NCI-H2196 (cell line): ENCODE measurements around the gene CELF2.

Experiments
- DNase-seq: peaks from one replicate; lab custom pipeline; 2025; ENCODE audit not compliant: unreplicated experiment; lab: John Stamatoyannopoulos, UW

Gene CELF2

DNA sequence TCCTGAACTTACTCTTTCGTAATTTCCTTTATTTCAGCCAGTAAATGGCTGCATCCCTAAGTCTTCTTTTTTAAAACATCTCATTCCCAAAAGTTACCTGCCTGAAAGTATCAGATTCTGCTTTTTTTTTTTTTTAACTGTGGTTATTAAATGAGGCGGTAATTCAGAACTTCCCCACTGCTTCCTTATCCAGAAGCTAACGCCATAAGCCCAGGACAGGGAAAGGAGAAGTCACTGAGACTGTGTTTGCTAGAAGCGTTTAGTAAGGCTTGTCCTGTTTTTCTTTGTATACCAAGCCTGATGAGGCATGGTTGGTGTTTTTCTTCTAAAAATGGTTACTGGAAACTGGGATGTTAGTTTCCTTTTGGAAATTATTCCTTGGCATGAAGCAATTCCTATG lies 197.8 kb downstream of the CELF2 start:
- no peak for DNase-seq

DNA sequence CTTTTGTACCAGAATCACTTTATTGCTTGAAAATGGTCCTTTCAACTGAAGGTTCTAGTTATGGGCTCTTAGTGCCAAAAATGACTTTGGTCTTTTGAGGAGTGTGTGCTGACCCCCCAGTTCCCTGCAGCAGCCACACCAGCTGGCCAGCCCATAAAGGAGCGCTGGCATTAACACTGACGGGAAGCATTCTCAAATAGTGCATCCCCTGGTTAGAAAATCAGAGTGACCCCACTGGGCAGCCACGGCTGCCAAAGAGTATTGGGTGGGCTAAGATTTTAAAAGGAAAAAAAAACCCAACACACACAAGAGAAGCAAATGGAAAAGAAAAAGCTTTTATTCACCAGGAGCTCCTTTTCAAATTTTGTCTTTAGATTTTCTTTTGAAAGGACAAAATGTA lies 199.8 kb downstream of the CELF2 start:
- DNase-seq: no peak

DNA sequence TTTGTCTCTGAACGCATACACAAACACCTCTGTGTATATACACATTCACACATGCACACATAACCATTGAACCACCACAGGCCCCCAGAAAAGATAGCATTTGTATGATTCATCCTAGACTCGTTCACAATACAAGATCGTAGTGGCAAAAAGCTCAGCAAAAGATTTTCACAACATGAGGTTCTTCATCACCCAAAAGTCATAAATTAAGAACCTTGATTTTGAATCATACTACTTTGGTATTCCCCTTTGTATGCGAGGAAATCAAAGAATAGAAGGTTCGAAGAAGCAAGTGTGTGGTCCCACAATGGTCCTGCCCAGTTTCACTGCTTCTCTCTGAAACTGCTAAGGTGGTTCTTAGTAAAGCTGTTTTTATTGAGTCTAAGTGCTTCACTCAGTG lies 200.7 kb downstream of the CELF2 start:
- no peak for DNase-seq

DNA sequence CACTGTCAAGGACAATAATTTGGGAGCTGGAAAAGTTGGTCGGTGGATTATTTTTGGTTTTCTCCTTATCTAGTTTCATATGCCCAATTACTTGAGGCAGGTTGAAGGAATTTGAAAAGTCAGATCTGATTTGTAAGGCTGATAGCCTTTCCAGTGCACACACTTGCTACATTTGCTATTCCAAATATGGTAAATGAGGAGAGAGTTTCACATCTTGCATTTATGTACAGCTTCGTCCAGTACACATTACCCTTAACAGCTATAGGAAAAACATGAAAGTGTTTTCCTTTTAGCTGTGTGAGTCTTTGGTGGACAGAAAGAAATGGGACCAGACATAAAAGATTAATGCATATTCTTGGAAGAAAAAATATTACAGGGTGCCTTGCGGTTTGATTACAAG lies 201.8 kb downstream of the CELF2 start:
- no peak for DNase-seq

DNA sequence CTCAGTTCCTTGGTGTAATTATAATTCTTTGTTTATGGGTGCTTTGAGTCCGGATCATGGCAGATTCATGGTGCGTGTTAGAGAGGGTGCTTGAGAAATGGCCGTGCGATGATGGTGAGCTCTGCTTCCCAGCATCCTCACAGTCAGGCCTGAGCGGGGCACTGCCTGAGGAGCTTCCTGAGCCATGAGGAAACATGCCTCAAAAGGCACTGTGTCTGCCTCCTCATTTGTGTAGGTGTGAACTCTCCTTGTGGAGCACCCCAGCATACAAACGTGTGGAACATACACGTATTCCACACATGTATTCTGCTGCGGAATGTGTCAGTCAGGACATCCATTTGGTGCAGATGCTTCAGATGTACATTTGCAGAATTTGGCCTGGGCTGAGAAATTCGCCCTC lies 205.4 kb downstream of the CELF2 start:
- DNase-seq: no peak

DNA sequence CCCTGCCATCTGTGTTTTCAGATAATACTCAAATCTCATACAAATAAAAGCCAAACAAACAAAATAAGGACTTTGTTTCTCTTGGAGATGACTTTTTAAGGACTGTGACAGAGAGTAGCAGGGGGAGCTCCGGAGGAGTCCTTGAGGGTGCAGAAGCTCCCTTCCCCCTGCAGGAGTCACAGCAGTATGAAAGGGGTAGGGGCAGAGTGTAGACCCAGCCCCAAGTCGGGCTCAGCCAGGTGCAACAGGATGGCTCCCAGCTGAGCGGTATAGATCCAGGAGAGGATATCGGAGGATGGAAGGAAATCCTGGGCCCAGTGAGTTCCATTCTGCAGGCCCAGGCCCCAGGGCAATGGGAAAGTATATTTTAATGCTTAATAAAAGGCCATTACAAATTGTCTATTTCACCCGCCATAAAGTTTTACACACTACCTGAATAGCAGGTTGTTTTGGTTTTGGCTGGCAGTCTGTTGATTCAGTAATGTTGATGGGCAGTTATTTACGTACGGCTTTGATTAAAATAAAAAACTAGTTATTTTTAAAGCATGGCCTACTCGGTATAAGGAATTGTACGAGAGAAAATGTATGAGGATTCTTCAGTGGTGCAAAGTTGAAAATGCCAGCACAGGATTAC lies 206.0 kb downstream of the CELF2 start:
- DNase-seq: no peak

DNA sequence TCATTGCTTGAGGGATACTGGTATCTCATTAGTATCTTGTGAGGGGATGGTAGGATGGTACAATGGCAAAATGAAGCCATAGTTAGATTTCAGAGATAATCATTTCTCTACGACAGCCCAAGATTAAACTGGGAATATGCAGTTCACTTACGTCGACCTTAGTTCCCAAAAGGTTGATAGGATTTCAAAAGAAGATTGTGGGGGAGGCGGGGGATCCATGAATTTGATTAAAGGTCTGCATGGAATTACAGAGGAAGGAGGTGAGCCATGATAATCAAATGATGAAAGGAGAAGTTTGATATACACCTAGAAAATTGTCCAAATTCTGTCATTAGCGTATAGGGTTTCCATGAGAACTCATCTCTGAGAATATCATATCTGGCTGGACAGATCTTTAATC lies 206.6 kb downstream of the CELF2 start:
- no peak for DNase-seq

DNA sequence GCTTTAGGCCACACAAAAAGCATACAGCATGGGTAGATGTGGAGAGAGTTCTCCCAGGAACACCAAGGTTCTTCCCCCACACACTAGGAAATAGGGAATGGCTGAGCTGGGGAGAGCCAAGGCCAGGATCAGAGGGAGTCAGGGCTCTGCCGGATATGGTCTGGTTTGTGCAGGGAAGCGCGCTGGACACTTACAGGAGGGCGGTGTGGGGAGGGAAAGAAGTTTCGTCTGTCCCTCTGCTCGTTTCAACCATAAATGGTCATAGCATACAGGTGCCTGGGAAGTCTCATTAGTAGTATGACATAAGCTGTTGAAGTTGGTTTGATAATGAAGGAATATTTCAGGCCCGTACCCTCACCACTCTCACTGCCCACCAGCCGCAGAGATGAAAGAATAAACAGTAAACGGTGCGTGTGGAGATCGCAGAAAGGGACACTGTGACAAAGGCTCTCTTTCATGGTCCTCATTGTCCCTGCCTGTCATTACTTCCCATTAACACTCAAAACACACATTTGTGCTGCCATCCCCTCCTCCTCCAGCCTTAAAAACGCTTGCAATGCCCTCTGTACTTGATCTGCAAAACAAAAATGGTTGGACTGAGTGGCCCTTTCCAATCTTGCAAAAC lies 207.2 kb downstream of the CELF2 start:
- DNase-seq: no peak

DNA sequence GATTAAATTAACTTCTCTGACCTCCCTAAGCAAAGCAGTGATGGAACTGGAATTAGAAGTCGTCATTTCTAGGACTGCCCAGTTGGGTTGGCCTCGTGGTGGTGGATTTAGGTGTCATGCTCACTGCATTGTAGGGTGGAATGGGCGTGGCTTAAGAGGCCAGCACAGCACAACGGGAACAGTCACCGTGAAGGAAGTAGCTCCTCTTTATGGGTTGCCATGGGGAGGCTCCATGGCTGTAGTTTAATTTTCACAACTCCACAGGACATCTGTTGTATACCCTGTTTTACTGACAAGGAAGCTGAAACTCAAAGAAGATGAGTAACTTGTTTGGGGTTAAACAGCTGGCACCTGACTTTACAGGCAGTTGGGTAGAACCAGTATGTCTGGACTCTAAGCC lies 208.3 kb downstream of the CELF2 start:
- DNase-seq: no peak

DNA sequence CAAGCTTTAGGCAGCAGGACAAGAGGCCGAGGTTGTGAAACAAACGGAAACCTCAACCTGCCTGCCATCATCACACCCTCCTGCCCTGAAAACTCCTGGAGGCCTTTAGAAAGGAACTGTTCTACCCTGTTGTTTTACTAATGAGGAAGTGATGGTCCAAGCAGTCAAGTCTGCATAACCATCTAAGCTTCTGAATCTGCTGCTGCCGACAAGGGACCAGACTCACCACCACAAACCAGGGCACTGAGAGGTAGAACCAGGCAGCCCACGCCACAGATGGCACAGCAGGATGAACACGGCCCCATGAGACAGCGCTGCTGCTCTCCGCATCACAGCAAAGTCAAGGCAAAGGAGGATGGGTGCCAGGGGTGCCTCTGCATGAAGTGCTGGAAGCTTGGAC lies 209.4 kb downstream of the CELF2 start:
- DNase-seq: no peak

DNA sequence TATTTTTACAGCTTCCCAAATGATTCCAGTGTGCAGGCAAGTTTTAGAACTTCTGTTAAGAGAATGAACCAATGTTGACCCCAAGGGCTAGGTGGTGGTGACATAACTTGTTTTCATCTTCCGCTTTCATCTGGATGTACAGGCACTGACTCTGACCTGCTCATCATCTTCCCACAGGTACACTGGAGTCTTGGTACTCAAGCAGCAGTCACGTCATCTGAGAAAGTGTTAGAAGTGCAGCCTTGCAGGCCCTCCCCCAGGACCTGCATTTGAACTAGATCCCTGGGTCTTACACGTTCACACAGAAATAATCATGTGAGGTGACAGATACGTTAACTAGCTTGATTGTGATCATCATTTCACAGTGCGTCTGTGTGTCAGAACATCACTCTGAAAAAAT lies 212.2 kb downstream of the CELF2 start:
- no peak for DNase-seq

DNA sequence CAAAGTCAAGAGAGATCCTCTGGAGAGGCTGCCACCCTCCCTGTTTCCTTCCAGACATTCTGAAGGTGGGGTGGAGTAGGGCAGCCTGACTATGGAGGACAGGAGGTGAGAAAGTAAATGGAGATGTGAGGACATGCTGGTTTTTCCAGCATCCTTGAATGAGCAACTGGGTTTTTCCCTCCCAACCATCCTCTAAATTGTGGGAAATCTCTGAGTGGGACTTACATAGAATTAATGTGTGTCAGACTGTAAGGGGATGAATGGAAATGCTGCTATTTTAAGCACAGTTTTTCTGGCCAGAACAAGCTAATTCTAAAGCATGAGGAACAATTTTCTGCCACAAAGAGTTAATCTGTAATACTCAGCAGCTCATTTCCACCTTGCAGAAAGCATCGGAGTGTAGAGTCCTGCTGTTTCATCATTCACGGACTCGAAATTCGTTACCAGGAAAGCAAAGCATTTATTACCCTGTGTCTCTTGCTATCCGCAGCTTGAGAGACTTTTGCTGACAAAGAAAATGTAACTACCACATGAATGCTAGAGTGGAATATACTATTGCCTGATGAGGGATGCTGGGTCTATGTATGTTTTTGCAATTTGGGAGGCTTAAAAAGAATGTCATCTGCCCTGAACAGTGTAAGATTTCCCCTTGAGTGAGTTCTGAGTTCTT lies 213.0 kb downstream of the CELF2 start:
- no peak for DNase-seq

DNA sequence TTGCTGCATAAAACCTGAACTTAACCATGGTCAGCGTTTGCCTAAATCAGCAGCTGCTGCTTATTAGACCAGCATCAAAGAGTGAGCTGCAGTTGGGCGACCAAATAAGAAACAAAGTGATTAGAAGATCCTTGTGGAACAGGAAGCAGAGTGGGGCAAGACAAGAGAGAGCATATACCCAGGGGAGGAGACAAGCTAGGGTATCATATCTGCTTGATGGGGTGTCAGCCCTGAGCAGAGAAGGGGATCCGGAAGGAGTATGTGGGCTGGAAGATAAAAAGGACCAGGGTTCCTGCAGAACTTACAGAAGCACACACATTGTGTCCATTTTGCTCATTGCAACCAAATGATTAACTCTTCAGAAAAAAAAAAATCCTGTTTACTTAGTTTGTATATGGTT lies 213.6 kb downstream of the CELF2 start:
- no peak for DNase-seq

DNA sequence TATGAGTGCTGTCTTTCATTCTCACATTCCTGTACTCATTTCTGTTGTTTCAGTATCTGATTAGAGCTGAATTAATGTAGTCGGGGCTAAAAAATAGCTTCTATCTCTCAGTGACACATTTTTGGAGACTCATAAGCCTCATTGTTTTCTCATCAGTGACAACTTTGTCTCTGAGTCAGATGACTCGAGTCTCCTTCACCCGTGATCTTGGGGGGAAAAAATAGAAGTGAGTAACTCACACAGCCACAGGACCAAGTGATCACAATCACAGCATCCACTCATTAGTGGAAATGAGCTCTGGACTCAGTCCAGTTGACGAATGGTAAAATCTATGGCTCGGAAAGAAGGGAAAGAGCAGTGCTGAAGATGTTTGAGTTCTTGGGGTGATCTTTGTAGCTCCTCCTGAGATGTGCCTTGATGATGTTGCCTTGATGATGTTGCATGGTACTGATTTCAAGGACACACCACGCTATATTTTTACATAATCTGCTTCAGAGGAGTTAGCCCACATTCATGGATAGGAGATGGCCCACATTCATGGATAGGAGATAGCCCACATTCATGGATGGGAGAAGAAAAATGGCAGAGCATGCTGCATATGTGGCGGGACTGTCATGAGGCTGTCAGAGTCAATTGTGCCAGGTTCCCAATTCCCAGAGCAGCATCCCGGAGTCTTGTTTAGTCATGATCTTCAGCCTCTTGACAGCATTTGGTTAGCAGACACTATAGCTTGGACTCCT lies 214.7 kb downstream of the CELF2 start:
- DNase-seq: no peak

DNA sequence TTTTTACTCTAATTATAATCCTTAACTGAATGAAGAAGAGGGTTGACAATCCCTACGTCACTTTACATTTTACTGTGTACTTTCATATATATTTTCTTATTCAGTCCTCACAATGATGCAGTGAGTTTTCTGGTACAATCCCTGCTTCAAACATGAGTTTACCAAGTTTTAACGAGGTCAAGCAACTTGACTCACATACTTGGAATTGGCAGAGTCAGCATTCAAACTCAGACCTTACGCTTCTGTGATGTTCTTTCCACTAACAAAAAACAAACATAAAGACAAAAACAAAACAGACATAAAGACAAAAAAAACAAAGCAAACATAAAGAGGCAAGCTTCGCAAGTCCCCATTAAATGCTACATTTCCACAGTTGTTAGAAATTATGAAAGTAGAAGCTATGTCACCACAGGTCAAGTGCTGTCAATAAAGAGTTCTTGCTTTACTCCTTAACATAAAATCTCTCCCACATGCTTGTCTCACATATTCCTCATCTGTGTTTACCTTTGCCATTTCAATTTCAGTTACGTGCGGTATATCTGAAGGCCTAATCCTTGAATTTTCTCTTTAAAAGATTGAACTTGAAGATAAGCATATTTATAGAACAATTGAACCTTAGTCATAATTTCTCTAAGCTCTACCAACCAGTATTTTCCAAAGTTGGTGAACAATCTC lies 217.3 kb downstream of the CELF2 start:
- DNase-seq: no peak

DNA sequence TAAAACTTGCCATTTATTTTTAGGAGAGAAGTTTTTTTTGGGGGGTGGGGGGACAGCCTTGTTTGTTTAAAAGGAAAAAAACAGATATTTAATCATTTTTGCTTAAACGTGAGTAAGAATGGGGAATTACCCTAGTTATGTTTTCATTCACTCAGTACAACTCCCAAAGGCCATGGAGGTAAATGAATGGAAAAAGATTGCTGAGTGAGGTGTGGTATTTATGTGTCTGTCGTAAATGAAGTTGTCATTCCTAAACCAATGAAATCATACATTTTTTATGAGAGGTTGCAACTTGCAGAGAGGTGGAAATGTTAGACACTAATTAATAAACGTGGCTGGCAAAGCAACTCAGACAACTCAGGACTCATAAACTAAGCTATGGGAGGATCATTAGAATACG lies 218.1 kb downstream of the CELF2 start:
- no peak for DNase-seq

DNA sequence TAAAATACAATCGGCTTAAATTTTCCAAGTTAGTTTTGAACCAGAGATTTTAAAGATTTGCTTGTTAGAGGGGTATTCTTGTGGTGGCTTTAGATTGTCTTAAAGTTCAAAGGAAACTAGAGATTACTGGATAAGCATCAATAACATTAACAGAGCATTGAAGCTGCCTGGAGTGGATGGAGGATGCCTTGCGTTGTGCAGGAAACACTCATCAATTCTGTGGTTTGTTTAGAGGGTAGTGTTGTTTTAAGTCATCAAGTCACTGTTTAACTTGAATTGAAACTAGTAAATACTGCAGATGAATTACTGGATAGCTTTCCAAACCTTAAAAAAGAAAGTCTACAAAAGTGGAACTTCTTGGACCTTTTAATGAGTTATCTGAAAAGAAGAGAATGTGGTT lies 218.6 kb downstream of the CELF2 start:
- no peak for DNase-seq

DNA sequence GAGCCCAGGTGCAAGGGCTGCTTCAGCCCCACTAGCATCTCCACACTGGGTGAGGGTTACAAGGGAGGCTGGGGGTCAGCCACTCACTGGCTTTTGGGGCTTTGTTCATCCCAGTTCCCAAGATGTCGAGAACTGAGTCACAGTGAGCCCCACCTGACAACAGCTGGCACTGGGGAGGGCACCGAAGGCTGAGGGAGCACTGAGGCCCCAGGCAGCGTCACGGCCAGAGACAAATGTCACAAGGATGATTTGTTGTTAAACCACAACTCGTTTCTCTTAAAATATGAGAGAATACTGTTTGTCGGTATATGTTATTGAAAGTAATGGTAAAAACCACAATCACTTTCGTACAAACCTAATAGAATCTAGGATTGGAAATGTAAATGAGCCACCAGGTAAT lies 219.9 kb downstream of the CELF2 start:
- no peak for DNase-seq

DNA sequence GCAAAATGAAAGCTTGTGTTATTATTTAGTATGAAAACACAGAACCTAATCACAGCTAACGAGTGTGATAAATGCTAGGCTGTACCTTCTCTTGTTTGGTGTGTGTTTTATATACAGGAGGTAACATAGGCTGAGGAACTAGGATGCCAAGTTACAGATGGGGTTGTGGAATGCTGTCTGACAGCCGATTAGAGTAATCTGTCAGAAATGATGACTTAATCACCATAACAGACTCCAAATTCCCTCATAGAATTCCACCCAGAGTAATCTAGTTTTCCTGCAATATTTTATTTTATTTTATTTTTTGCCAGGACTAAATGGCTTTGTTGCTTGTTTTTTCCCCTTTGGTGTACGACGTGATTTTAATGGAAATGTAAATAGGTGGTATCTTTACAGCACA lies 221.2 kb downstream of the CELF2 start:
- no peak for DNase-seq

DNA sequence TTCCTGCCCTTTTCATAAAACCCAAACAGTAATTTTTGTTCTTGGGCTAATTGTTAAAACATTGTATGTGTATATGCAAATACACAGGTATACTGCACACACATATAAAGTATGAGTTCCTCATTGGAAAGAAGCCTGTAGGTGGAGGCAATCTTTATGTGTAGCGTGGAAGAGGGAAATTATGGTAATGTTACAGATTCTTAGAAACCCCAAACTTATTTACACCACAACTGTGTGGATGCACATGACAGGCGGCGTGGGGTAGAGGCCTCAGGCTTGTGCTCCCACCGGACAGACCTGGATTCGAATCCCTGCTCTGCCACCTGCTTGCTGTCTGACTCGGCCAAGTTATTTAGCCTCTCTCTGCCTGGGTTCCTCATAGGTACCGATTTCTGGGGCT lies 223.0 kb downstream of the CELF2 start:
- DNase-seq: no peak
